Breast epithelium (tissue), 3 donors: ENCODE results near the gene ZFAND2A.
"Not testable (repeated sequence)": the region's sequence is repeated elsewhere in the genome, so short reads cannot be mapped to it uniquely, and the experiment has no call there.

ENCODE experiments used
- CTCF ChIP-seq, 3 donors: fragments of 450-650 bp; IDR thresholded peaks; one replicate each; pipeline ENCODE4 v1.5.1; 2016 to 2017; ENCODE audit warnings: antibody characterized with exemption in 3 of 3, mild to moderate bottlenecking in 3 of 3, moderate library complexity in 3 of 3
- POLR2A ChIP-seq: fragments of 450-650 bp; IDR thresholded peaks from one replicate; pipeline ENCODE4 v1.6.1; 2016; ENCODE audit warnings: antibody characterized with exemption, mild to moderate bottlenecking, moderate library complexity
- POLR2AphosphoS5 ChIP-seq, 3 donors: sonication (generic); formaldehyde crosslinking; IDR thresholded peaks; one replicate each; pipeline ENCODE4 v1.6.1; 2017; ENCODE audit warnings: antibody characterized with exemption in 3 of 3

GRCh38 chr7:1147873-1148272 lies 12.1 kb downstream of the ZFAND2A start:
- TF ChIP-seq POLR2AphosphoS5 (IDR thresholded peaks at IDR 0.05); POLR2A; CTCF (IDR thresholded peaks at IDR 0.05): not testable (repeated sequence)
